ENCODE measurements around the gene PCP2. TPM values are rescaled to one million over a fixed set of nuclear protein-coding genes. Genes with fewer than 3 reads are reported as not detected.

PCP2 gene
- total and polyA plus RNA-seq, 2 of the 13 experiments (the other 11 are each of a cell fraction or from before 2014, with no cell fraction given) = 0.62 TPM; not detected in 1

- TF ChIP-seq ZNF782 (CRISPR knock-in tag; IDR thresholded peaks at IDR 0.05; ENCODE audit: borderline replicate concordance) = no peak
- TF ChIP-seq PBX2 (CRISPR knock-in tag; IDR thresholded peaks at IDR 0.05) = no peak
- TF ChIP-seq ZNF430 (CRISPR knock-in tag; IDR thresholded peaks at IDR 0.05) = 0 out of 2 replicates have a peak, but pooled peaks have one; percentile 25
- TF ChIP-seq ZNF230 (CRISPR knock-in tag; IDR thresholded peaks at IDR 0.05) = no peak
- TF ChIP-seq CEBPG (CRISPR knock-in tag; IDR thresholded peaks at IDR 0.05) = peak; percentile 15; the same call in 1 of the 2 replicates
- TF ChIP-seq HOXA9 (CRISPR knock-in tag; IDR thresholded peaks at IDR 0.05; ENCODE audit: borderline replicate concordance) = no peak
- no peak for TF ChIP-seq MZF1 (CRISPR knock-in tag; IDR thresholded peaks at IDR 0.05; ENCODE audit: borderline replicate concordance)
- TF ChIP-seq ARID2 (CRISPR knock-in tag; IDR thresholded peaks at IDR 0.05; ENCODE audit: borderline replicate concordance) = no peak
- TF ChIP-seq ZFP36 (IDR thresholded peaks at IDR 0.05; ENCODE audit: borderline replicate concordance, low read depth, low read length, partially characterized antibody) = no peak
- TF ChIP-seq HHEX (CRISPR knock-in tag; IDR thresholded peaks at IDR 0.05) = no peak
- TF ChIP-seq ZNF143 (CRISPR knock-in tag; IDR thresholded peaks at IDR 0.05) = peak; percentile 42; the same call in 1 of the 2 replicates
- TF ChIP-seq ZSCAN25 (CRISPR knock-in tag; IDR thresholded peaks at IDR 0.05) = no peak
- TF ChIP-seq CBX5 (CRISPR knock-in tag; IDR thresholded peaks at IDR 0.05; ENCODE audit: borderline replicate concordance) = 0 out of 2 replicates have a peak, but pooled peaks have one; percentile 42
- TF ChIP-seq ZNF496 (CRISPR knock-in tag; IDR thresholded peaks at IDR 0.05; ENCODE audit: insufficient replicate concordance) = no peak
- TF ChIP-seq ZNF850 (CRISPR knock-in tag; conservative IDR thresholded peaks at IDR 0.05) = 0 out of 2 replicates have a peak, but pooled peaks have one; percentile 39
- no peak for TF ChIP-seq ZNF282 (IDR thresholded peaks at IDR 0.05; ENCODE audit: partially characterized antibody)
- no peak for TF ChIP-seq ZNF513 (CRISPR knock-in tag; conservative IDR thresholded peaks at IDR 0.05)
- no peak for TF ChIP-seq ZNF292 (CRISPR knock-in tag; IDR thresholded peaks at IDR 0.05; ENCODE audit: borderline replicate concordance, low read depth)
- no peak; the same call in 1 of the 2 replicates for TF ChIP-seq PATZ1 (CRISPR knock-in tag; IDR thresholded peaks at IDR 0.05)
- no peak for TF ChIP-seq SRSF4 (IDR thresholded peaks at IDR 0.05; ENCODE audit: low read depth, low read length, poor library complexity, severe bottlenecking)
- TF ChIP-seq, protein P1, sequence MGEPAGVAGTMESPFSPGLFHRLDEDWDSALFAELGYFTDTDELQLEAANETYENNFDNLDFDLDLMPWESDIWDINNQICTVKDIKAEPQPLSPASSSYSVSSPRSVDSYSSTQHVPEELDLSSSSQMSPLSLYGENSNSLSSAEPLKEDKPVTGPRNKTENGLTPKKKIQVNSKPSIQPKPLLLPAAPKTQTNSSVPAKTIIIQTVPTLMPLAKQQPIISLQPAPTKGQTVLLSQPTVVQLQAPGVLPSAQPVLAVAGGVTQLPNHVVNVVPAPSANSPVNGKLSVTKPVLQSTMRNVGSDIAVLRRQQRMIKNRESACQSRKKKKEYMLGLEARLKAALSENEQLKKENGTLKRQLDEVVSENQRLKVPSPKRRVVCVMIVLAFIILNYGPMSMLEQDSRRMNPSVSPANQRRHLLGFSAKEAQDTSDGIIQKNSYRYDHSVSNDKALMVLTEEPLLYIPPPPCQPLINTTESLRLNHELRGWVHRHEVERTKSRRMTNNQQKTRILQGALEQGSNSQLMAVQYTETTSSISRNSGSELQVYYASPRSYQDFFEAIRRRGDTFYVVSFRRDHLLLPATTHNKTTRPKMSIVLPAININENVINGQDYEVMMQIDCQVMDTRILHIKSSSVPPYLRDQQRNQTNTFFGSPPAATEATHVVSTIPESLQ (CRISPR knock-in tag; conservative IDR thresholded peaks at IDR 0.05) = no peak
- TF ChIP-seq KDM1A (CRISPR knock-in tag; IDR thresholded peaks at IDR 0.05) = no peak
- TF ChIP-seq ZNF724P (CRISPR knock-in tag; IDR thresholded peaks at IDR 0.05; ENCODE audit: borderline replicate concordance) = peak; percentile 87; the same call in 1 of the 2 replicates
- no peak for TF ChIP-seq ZNF260 (CRISPR knock-in tag; IDR thresholded peaks at IDR 0.05; ENCODE audit: borderline replicate concordance, low read depth)
Measured at GRCh38 chr19:7636691-7637373, 3.3 kb upstream of the PCP2 start, which contains the start of gene STXBP2 (continued).
